HepG2 (cell line): Measurements from ENCODE around the gene MVP. TPM values are rescaled to one million over a fixed set of nuclear protein-coding genes. Genes with fewer than 3 reads are reported as not detected.

ENCODE experiments used
- JARID2 ChIP-seq: sonication (generic); formaldehyde crosslinking; IDR thresholded peaks from 2 replicates; pipeline ENCODE4 v1.8.1; 2023; ENCODE audit warnings: missing genetic modification reagents, inconsistent platforms; ENCODE audit not compliant: insufficient replicate concordance
- NRL ChIP-seq: sonication (generic); formaldehyde crosslinking; IDR thresholded peaks from 2 replicates; pipeline ENCODE4 v1.5.0; 2020; ENCODE audit warnings: missing genetic modification reagents, mild to moderate bottlenecking, moderate library complexity, borderline replicate concordance
- POGZ ChIP-seq: sonication (generic); formaldehyde crosslinking; IDR thresholded peaks from 2 replicates; pipeline ENCODE4 v1.4.0; 2020; ENCODE audit warnings: mild to moderate bottlenecking, missing genetic modification reagents
- PRDM10 ChIP-seq: sonication (generic); formaldehyde crosslinking; IDR thresholded peaks from 2 replicates; pipeline ENCODE4 v1.4.0; 2020; ENCODE audit warnings: low read depth, missing genetic modification reagents
- TBP ChIP-seq: sonication (generic); formaldehyde crosslinking; IDR thresholded peaks from 2 replicates; pipeline ENCODE4 v1.5.0; 2020; ENCODE audit warnings: missing genetic modification reagents
- ZFYVE20 ChIP-seq: sonication (generic); formaldehyde crosslinking; IDR thresholded peaks from 2 replicates; pipeline ENCODE4 v1.8.0; 2023; ENCODE audit warnings: low read depth, mild to moderate bottlenecking, moderate library complexity, missing genetic modification reagents, borderline replicate concordance
- ZKSCAN1 ChIP-seq: fragments of 150-350 bp; IDR thresholded peaks from 2 replicates; pipeline ENCODE4 v1.6.1; 2014; ENCODE audit warnings: low read length
- ZNF280D ChIP-seq: sonication (generic); formaldehyde crosslinking; IDR thresholded peaks from 2 replicates; pipeline ENCODE4 v1.5.1; 2020; ENCODE audit warnings: mild to moderate bottlenecking, missing genetic modification reagents
- ZNF576 ChIP-seq: sonication (generic); formaldehyde crosslinking; IDR thresholded peaks from 2 replicates; pipeline ENCODE4 v1.4.0; 2020; ENCODE audit warnings: mild to moderate bottlenecking, missing genetic modification reagents
- ZNF790 ChIP-seq: sonication (generic); formaldehyde crosslinking; IDR thresholded peaks from 2 replicates; pipeline ENCODE4 v1.8.0; 2022; ENCODE audit warnings: missing genetic modification reagents, mild to moderate bottlenecking, borderline replicate concordance
- polyA plus RNA-seq, 8 experiments: library from polyadenylated mRNA; depleted of rRNA in 3 of 8; stranded (reverse) in 7 of 8; unstranded in 1 of 8; fragments of >200 nt; fragmentation: Illumina TruSeq in 4 of 8; extraction: Trizol in 4 of 8; gene quantifications; 2 replicates each; pipeline versions ENCODE4 v1.2.1 to v1.2.3, GENCODE V29; 2011 to 2016; ENCODE audit warnings: low read depth in 4 of 8, missing spikeins in 1 of 8, mixed read lengths in 1 of 8; ENCODE audit not compliant: insufficient read depth in 1 of 8
- total RNA-seq, 5 experiments: library from RNA; depleted of rRNA; stranded (reverse); fragments of >200 nt; fragmentation: Illumina TruSeq; extraction: Trizol; gene quantifications; 2 replicates each; pipeline ENCODE4 v1.2.3, GENCODE V29; 2016; ENCODE audit warnings: low read depth in 1 of 5
- TF ChIP-seq, protein P1 (sequence below): sonication (generic); formaldehyde crosslinking; IDR thresholded peaks from 2 replicates; pipeline ENCODE4 v1.4.0; 2020; ENCODE audit warnings: mild to moderate bottlenecking, low read depth, missing genetic modification reagents
- TF ChIP-seq, protein P2 (sequence below): sonication (generic); formaldehyde crosslinking; IDR thresholded peaks from 2 replicates; pipeline ENCODE4; 2020; ENCODE audit warnings: missing genetic modification reagents, mild to moderate bottlenecking, borderline replicate concordance

Gene MVP
- total and polyA plus RNA-seq, 2 of the 13 experiments (the other 11 are each of a cell fraction or from before 2014, with no cell fraction given), result 22.9 to 43.5 TPM

GRCh38 chr16:29848420-29849297, 28.4 kb downstream of the MVP start (continued):
- TF ChIP-seq PRDM10 (CRISPR knock-in tag), result peak; percentile 66; the same call in 1 of the 2 replicates
- TF ChIP-seq ZFYVE20, result no peak
- TF ChIP-seq, protein P1, sequence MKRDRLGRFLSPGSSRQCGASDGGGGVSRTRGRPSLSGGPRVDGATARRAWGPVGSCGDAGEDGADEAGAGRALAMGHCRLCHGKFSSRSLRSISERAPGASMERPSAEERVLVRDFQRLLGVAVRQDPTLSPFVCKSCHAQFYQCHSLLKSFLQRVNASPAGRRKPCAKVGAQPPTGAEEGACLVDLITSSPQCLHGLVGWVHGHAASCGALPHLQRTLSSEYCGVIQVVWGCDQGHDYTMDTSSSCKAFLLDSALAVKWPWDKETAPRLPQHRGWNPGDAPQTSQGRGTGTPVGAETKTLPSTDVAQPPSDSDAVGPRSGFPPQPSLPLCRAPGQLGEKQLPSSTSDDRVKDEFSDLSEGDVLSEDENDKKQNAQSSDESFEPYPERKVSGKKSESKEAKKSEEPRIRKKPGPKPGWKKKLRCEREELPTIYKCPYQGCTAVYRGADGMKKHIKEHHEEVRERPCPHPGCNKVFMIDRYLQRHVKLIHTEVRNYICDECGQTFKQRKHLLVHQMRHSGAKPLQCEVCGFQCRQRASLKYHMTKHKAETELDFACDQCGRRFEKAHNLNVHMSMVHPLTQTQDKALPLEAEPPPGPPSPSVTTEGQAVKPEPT, result 0 out of 2 replicates have a peak, but pooled peaks have one; percentile 35
- TF ChIP-seq ZNF576, result no peak
- TF ChIP-seq TBP, result no peak
- no peak for TF ChIP-seq ZNF280D (CRISPR knock-in tag)
- TF ChIP-seq NRL (CRISPR knock-in tag), result no peak
- TF ChIP-seq POGZ (CRISPR knock-in tag), result no peak
- no peak for TF ChIP-seq ZKSCAN1
- TF ChIP-seq ZNF790 (CRISPR knock-in tag), result no peak
- TF ChIP-seq JARID2, result no peak
- TF ChIP-seq, protein P2, sequence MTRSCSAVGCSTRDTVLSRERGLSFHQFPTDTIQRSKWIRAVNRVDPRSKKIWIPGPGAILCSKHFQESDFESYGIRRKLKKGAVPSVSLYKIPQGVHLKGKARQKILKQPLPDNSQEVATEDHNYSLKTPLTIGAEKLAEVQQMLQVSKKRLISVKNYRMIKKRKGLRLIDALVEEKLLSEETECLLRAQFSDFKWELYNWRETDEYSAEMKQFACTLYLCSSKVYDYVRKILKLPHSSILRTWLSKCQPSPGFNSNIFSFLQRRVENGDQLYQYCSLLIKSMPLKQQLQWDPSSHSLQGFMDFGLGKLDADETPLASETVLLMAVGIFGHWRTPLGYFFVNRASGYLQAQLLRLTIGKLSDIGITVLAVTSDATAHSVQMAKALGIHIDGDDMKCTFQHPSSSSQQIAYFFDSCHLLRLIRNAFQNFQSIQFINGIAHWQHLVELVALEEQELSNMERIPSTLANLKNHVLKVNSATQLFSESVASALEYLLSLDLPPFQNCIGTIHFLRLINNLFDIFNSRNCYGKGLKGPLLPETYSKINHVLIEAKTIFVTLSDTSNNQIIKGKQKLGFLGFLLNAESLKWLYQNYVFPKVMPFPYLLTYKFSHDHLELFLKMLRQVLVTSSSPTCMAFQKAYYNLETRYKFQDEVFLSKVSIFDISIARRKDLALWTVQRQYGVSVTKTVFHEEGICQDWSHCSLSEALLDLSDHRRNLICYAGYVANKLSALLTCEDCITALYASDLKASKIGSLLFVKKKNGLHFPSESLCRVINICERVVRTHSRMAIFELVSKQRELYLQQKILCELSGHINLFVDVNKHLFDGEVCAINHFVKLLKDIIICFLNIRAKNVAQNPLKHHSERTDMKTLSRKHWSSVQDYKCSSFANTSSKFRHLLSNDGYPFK, result peak; percentile 32; the same call in 1 of the 2 replicates
